GM12878 (cell line): ENCODE measurements around the gene MDGA2.

Source experiments
- CTCF ChIP-seq, 3 experiments: IDR thresholded peaks in 2 of 3; conservative IDR thresholded peaks in 1 of 3; 2 replicates each; pipeline ENCODE4 v1.5.1; 2011; ENCODE audit warnings: low read depth in 3 of 3, low read length in 3 of 3, mild to moderate bottlenecking in 3 of 3, control low read depth in 2 of 3, moderate library complexity in 2 of 3, inconsistent platforms in 1 of 3, mixed read lengths in 1 of 3; ENCODE audit not compliant: control insufficient read depth in 2 of 3, insufficient read depth in 1 of 3; ENCODE audit errors: extremely low read depth in 1 of 3
- EP300 ChIP-seq, 2 experiments: fragments of 150-350 bp in 1 of 2; IDR thresholded peaks; 2 replicates each; pipeline ENCODE4 v1.6.1; 2011 to 2012; ENCODE audit warnings: low read depth in 2 of 2, low read length in 2 of 2, borderline replicate concordance in 1 of 2, improper control_type of control experiment in 1 of 2, inconsistent platforms in 1 of 2; ENCODE audit not compliant: control insufficient read depth in 1 of 2
- POLR2A ChIP-seq: IDR thresholded peaks from 2 replicates; pipeline ENCODE4 v1.6.1; 2011; ENCODE audit warnings: low read depth, mild to moderate bottlenecking, low read length
- POLR2AphosphoS5 ChIP-seq: IDR thresholded peaks from 2 replicates; pipeline ENCODE4 v1.6.1; 2011; ENCODE audit warnings: mild to moderate bottlenecking, low read length, inconsistent platforms
- TAF1 ChIP-seq: IDR thresholded peaks from 2 replicates; pipeline ENCODE4 v1.6.1; 2011; ENCODE audit warnings: mild to moderate bottlenecking, low read depth, low read length, borderline replicate concordance
- TBL1XR1 ChIP-seq: IDR thresholded peaks from 2 replicates; pipeline ENCODE4 v1.6.1; 2012; ENCODE audit warnings: low read depth, low read length, improper control_type of control experiment
- ZBTB33 ChIP-seq: fragments of 450-650 bp; IDR thresholded peaks from 2 replicates; pipeline ENCODE4 v1.6.1; 2017; ENCODE audit warnings: mild to moderate bottlenecking

GRCh38 chr14:47675466-47676314 lies at the start of gene MDGA2:
- TF ChIP-seq CTCF (IDR thresholded peaks at IDR 0.05 in 2 of 3, conservative IDR thresholded peaks at IDR 0.05 in 1 of 3; ENCODE audit: control insufficient read depth in 2 of 3, extremely low read depth in 1 of 3, insufficient read depth in 1 of 3, low read depth in 3 of 3, low read length in 3 of 3), result no peak
- no peak for TF ChIP-seq ZBTB33
- TF ChIP-seq POLR2AphosphoS5, result no peak
- TF ChIP-seq POLR2A, result no peak
- no peak for TF ChIP-seq TBL1XR1
- TF ChIP-seq TAF1, result no peak
- TF ChIP-seq EP300 (IDR thresholded peaks at IDR 0.05; ENCODE audit: borderline replicate concordance in 1 of 2, control insufficient read depth in 1 of 2, low read depth in 2 of 2, low read length in 2 of 2), result no peak
